Hepatocyte (in vitro differentiated cells): ENCODE data around the gene APBB3. TPM values are rescaled to one million over a fixed set of nuclear protein-coding genes. Genes with fewer than 3 reads are reported as not detected.
"Not testable (repeated sequence)": the region's sequence is repeated elsewhere in the genome, so short reads cannot be mapped to it uniquely, and the experiment has no call there.

Experiments used
- DNase-seq: peaks from one replicate; pipeline ENCODE4 v3.0.0-alpha.2; 2016; ENCODE audit warnings: low spot score
- H2AFZ ChIP-seq: fragments of 200-600 bp; sonication (generic); 2 replicates; pipeline ENCODE4 v1.6.0; 2016; ENCODE audit warnings: antibody characterized with exemption, mild to moderate bottlenecking
- H3K27ac ChIP-seq: fragments of 200-600 bp; sonication (generic); 2 replicates; pipeline ENCODE4 v1.5.1; 2016; ENCODE audit warnings: mild to moderate bottlenecking
- H3K27me3 ChIP-seq: fragments of 200-600 bp; sonication (generic); 2 replicates; pipeline ENCODE4 v1.6.1; 2016
- H3K36me3 ChIP-seq: fragments of 200-600 bp; sonication (generic); replicated peaks from 2 replicates; pipeline ENCODE4 v1.5.1; 2016; ENCODE audit warnings: low read depth; ENCODE audit not compliant: insufficient read depth
- H3K4me1 ChIP-seq: fragments of 200-600 bp; sonication (generic); 2 replicates; pipeline ENCODE4 v1.5.1; 2016; ENCODE audit warnings: mild to moderate bottlenecking, moderate library complexity; ENCODE audit not compliant: insufficient read depth
- H3K4me2 ChIP-seq: fragments of 200-600 bp; sonication (generic); 2 replicates; pipeline ENCODE4 v1.6.0; 2016
- H3K4me3 ChIP-seq: fragments of 200-600 bp; sonication (generic); 2 replicates; pipeline ENCODE4 v1.5.1; 2016; ENCODE audit warnings: mild to moderate bottlenecking
- H3K79me2 ChIP-seq: fragments of 200-600 bp; sonication (generic); 2 replicates; pipeline ENCODE4 v1.6.0; 2017; ENCODE audit warnings: mild to moderate bottlenecking
- H3K9me2 ChIP-seq: fragments of 200-600 bp; sonication (generic); replicated peaks from 2 replicates; pipeline ENCODE4 v1.6.0; 2017; ENCODE audit warnings: mild to moderate bottlenecking; ENCODE audit not compliant: insufficient read depth
- H3K9me3 ChIP-seq: fragments of 200-600 bp; sonication (generic); 2 replicates; pipeline ENCODE4 v1.5.1; 2016; ENCODE audit warnings: low read depth, mild to moderate bottlenecking
- H4K20me1 ChIP-seq: fragments of 200-600 bp; sonication (generic); 2 replicates; pipeline ENCODE4 v1.6.0; 2016; ENCODE audit warnings: mild to moderate bottlenecking; ENCODE audit not compliant: insufficient read depth, poor library complexity, severe bottlenecking
- CTCF ChIP-seq: fragments of 200-600 bp; sonication (generic); IDR thresholded peaks from 2 replicates; pipeline ENCODE4 v1.5.1; 2016; ENCODE audit warnings: antibody characterized with exemption, mild to moderate bottlenecking; ENCODE audit not compliant: poor library complexity
- EZH2 ChIP-seq: fragments of 200-600 bp; sonication (generic); IDR thresholded peaks from 2 replicates; pipeline ENCODE4 v1.6.1; 2016; ENCODE audit warnings: antibody characterized with exemption, mild to moderate bottlenecking, borderline replicate concordance
- EZH2phosphoT487 ChIP-seq: fragments of 200-600 bp; sonication (generic); IDR thresholded peaks from one replicate; pipeline ENCODE4 v1.6.1; 2018; ENCODE audit warnings: antibody characterized with exemption, mild to moderate bottlenecking, low read depth, moderate library complexity; ENCODE audit not compliant: unreplicated experiment, severe bottlenecking
- WGBS: methylation state at CpG from one replicate; pipeline ENCODE4 v1.1.6; 2016; ENCODE audit warnings: low lambda C conversion rate; ENCODE audit errors: missing lambda C conversion rate; 5-methylcytosine and 5-hydroxymethylcytosine counted together
- polyA plus RNA-seq: library from polyadenylated mRNA; unstranded; fragments of >200 nt; fragmentation: Nextera tagmentation; extraction: Ambion mirVana; gene quantifications from 2 replicates; pipeline ENCODE4 v1.2.1, GENCODE V29; 2016
- total RNA-seq: library from RNA; depleted of rRNA; stranded (reverse); fragments of >200 nt; gene quantifications from 2 replicates; pipeline ENCODE4 v1.2.3, GENCODE V29; 2014

The APBB3 gene
- total and polyA plus RNA-seq, 2 experiments from 2014 or later: 19.5 to 41.5 TPM

- TF ChIP-seq EZH2phosphoT487: no peak
- TF ChIP-seq EZH2: no peak
- no peak for TF ChIP-seq CTCF
- Histone ChIP-seq H3K4me3 (no peak overlapping the region), H3K27ac (no peak overlapping the region), H2AFZ (no peak overlapping the region), H3K4me1 (no peaks in the 10 kb centered on the region), H3K9me3 (no peaks in the 10 kb centered on the region), H4K20me1 (no peaks in the 10 kb centered on the region), H3K27me3 (no peaks in the 10 kb centered on the region), H3K9me2 (no peaks in the 10 kb centered on the region), H3K36me3 (no peaks in the 10 kb centered on the region), H3K79me2 (no peaks in the 10 kb centered on the region), H3K4me2 (no peak overlapping the region)
- no peak for DNase-seq
Observed at GRCh38 chr5:140608722-140609121, 44.3 kb upstream of the APBB3 start.

GRCh38 chr5:140607031-140607430 is 42.6 kb upstream of the APBB3 start:
- 79% methylated on average over 2 of the region's 2 CpGs for WGBS
- Histone ChIP-seq H3K4me2 (no peak overlapping the region), H2AFZ (no peak overlapping the region), H3K27ac (no peak overlapping the region), H3K36me3 (no peaks in the 10 kb centered on the region), H3K4me1 (no peaks in the 10 kb centered on the region), H3K9me2 (no peaks in the 10 kb centered on the region), H3K4me3 (no peak overlapping the region), H3K79me2 (no peaks in the 10 kb centered on the region), H4K20me1 (no peaks in the 10 kb centered on the region), H3K9me3 (no peaks in the 10 kb centered on the region), H3K27me3 (no peaks in the 10 kb centered on the region)
- DNase-seq: no peak
- TF ChIP-seq EZH2phosphoT487 (no peak), EZH2 (no peak), CTCF (no peak)

GRCh38 chr5:140605879-140606278 is 41.5 kb upstream of the APBB3 start:
- Histone ChIP-seq H3K79me2 (no peaks in the 10 kb centered on the region), H3K27me3 (no peaks in the 10 kb centered on the region), H4K20me1 (no peaks in the 10 kb centered on the region), H3K9me2 (no peaks in the 10 kb centered on the region), H3K27ac (no peak overlapping the region), H3K9me3 (no peaks in the 10 kb centered on the region), H2AFZ (no peak overlapping the region), H3K4me1 (no peaks in the 10 kb centered on the region), H3K4me3 (no peak overlapping the region), H3K4me2 (no peak overlapping the region), H3K36me3 (no peaks in the 10 kb centered on the region)
- DNase-seq: no peak
- 86% methylated on average over 3 of the region's 3 CpGs for WGBS
- TF ChIP-seq EZH2: no peak
- TF ChIP-seq CTCF: no peak
- no peak for TF ChIP-seq EZH2phosphoT487

GRCh38 chr5:140603734-140604133 is 39.3 kb upstream of the APBB3 start:
- H3K9me2 ChIP-seq: no peaks in the 10 kb centered on the region
- H3K4me2 ChIP-seq: no peak overlapping the region
- no peak for TF ChIP-seq EZH2phosphoT487
- TF ChIP-seq EZH2: no peak
- TF ChIP-seq CTCF: no peak
- no peaks in the 10 kb centered on the region for H3K4me1 ChIP-seq
- DNase-seq: no peak
- WGBS: 94% methylated on average over 2 of the region's 2 CpGs
- H4K20me1 ChIP-seq: no peaks in the 10 kb centered on the region
- H3K27ac ChIP-seq: no peak overlapping the region
- H3K4me3 ChIP-seq: no peak overlapping the region
- no peaks in the 10 kb centered on the region for H3K27me3 ChIP-seq
- no peaks in the 10 kb centered on the region for H3K36me3 ChIP-seq
- no peaks in the 10 kb centered on the region for H3K79me2 ChIP-seq
- no peak overlapping the region for H2AFZ ChIP-seq
- H3K9me3 ChIP-seq: no peaks in the 10 kb centered on the region

- not testable (repeated sequence) for H3K27ac ChIP-seq, DNase-seq, H3K9me2 ChIP-seq, H3K79me2 ChIP-seq, H3K4me1 ChIP-seq, H3K4me3 ChIP-seq, H2AFZ ChIP-seq, H3K36me3 ChIP-seq, H4K20me1 ChIP-seq, H3K4me2 ChIP-seq, H3K27me3 ChIP-seq, H3K9me3 ChIP-seq
- 96% methylated on average over 4 of the region's 4 CpGs for WGBS
Observed at GRCh38 chr5:140603446-140603698, 39.0 kb upstream of the APBB3 start.
